HEK293T (cell line): Measurements from ENCODE around the gene DOCK3.

Experiments used
- FOXM1 ChIP-seq: fragments of 450-650 bp; IDR thresholded peaks from 2 replicates; pipeline ENCODE4 v1.6.1; 2017; ENCODE audit warnings: mild to moderate bottlenecking, borderline replicate concordance
- HDGF ChIP-seq: fragments of 450-650 bp; IDR thresholded peaks from 2 replicates; pipeline ENCODE4 v1.6.1; 2017; ENCODE audit warnings: antibody characterized with exemption, borderline replicate concordance
- TARDBP ChIP-seq: fragments of 450-650 bp; IDR thresholded peaks from 2 replicates; pipeline ENCODE4 v1.6.1; 2016

DNA sequence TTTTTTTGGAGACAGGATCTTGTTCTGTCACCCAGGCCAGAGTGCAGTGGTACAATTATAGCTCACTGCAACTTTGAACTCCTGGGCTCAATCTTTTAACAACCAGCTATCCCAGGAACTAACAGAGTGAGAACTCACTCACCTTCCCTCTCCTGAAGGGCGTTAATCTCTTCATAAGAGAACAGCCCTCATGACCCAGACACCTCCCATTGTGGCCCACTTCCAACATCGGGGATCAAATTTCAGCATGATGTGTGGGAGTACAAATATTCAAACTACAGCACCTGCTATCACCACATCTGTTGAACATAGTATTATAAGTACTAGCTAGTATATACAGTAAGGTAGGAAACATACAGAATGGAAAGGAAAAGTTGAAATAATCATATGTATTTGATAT is 132.5 kb downstream of the DOCK3 start:
- TF ChIP-seq FOXM1 (no peak), TARDBP (no peak), HDGF (no peak)
